ENCODE measurements around the gene KRTAP20-3.

KRTAP20-3 gene

DNA sequence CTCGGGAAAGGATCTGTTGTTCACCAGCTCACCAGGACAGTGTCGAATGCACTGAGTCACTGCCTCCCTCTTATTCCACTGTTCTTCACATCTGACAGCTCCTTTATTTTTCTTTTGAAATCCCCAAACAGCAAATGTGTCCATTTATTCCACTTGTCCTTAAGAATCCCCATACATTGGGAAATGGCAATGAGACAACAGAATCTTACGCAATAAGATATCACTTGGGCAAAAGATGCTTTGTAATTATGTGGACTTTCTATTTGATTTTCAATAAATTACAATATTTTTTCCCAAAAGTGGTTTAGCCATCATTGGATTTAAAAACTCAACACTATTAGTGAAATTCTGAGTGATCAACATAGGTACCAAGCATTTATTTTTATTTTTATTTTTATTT is 4.0 kb upstream of the KRTAP20-3 start:
- Histone ChIP-seq H3K9me3 (ENCODE audit: control insufficient read depth, low read length) (no peaks in the 10 kb centered on the region), H2AFZ (no peak overlapping the region), H3K36me3 (ENCODE audit: control insufficient read depth, insufficient read depth, low read length) (no peaks in the 10 kb centered on the region), H3K4me3 (ENCODE audit: low read depth, low read length) (no peak overlapping the region), H3K4me1 (no peaks in the 10 kb centered on the region), H3K79me2 (no peaks in the 10 kb centered on the region), H3K9ac (no peak overlapping the region), H3K27me3 (ENCODE audit: control insufficient read depth, insufficient read depth, low read length) (no peaks in the 10 kb centered on the region), H3K27ac (no peak overlapping the region), H3K4me2 (ENCODE audit: low read length) (no peak overlapping the region)
- no peak for TF ChIP-seq CTCF (IDR thresholded peaks at IDR 0.05)

GRCh38 chr21:30646904-30647414 is 4.3 kb downstream of the KRTAP20-3 start:
- Histone ChIP-seq H3K9ac (no peak overlapping the region), H3K4me1 (no peaks in the 10 kb centered on the region), H3K4me2 (ENCODE audit: low read length) (no peak overlapping the region), H3K27ac (no peak overlapping the region), H3K27me3 (ENCODE audit: control insufficient read depth, insufficient read depth, low read length) (no peaks in the 10 kb centered on the region), H3K4me3 (ENCODE audit: low read depth, low read length) (no peak overlapping the region), H2AFZ (no peak overlapping the region), H3K79me2 (no peaks in the 10 kb centered on the region), H3K36me3 (ENCODE audit: control insufficient read depth, insufficient read depth, low read length) (no peaks in the 10 kb centered on the region), H3K9me3 (ENCODE audit: control insufficient read depth, low read length) (no peaks in the 10 kb centered on the region)
- TF ChIP-seq CTCF (IDR thresholded peaks at IDR 0.05) = no peak

GRCh38 chr21:30652891-30653290 is 10.2 kb downstream of the KRTAP20-3 start:
- H2AFZ ChIP-seq = no peak overlapping the region
- no peaks in the 10 kb centered on the region for H3K36me3 ChIP-seq (ENCODE audit: control insufficient read depth, insufficient read depth, low read length)
- no peak for TF ChIP-seq CTCF (IDR thresholded peaks at IDR 0.05)
- no peaks in the 10 kb centered on the region for H3K79me2 ChIP-seq
- no peak overlapping the region for H3K9ac ChIP-seq
- no peak overlapping the region for H3K4me3 ChIP-seq (ENCODE audit: low read depth, low read length)
- no peaks in the 10 kb centered on the region for H3K27me3 ChIP-seq (ENCODE audit: control insufficient read depth, insufficient read depth, low read length)
- no peaks in the 10 kb centered on the region for H3K4me1 ChIP-seq
- no peaks in the 10 kb centered on the region for H3K9me3 ChIP-seq (ENCODE audit: control insufficient read depth, low read length)
- H3K4me2 ChIP-seq (ENCODE audit: low read length) = no peak overlapping the region
- no peak overlapping the region for H3K27ac ChIP-seq

DNA sequence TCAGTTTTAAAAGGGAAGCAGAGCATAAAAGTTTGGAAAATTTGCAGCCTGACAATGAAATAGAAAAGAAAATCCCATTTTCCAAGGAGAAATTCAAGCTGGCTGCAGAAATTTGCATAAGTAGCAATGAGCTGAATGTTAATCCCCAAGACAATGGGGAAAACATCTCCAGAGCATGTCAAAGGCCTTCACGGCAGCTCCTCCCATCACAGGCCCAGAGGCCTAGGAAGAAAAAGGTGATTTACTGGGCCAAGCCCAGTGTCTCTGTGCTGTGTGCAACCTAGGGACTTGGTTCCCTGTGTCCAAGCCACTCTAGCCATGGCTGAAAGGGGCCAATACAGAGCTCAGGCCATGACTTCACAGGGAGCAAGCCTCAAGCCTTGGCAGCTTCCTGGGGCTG is 26.1 kb downstream of the KRTAP20-3 start:
- H3K9ac ChIP-seq = no peak overlapping the region
- H3K4me2 ChIP-seq (ENCODE audit: low read length) = no peak overlapping the region
- no peak for TF ChIP-seq CTCF (IDR thresholded peaks at IDR 0.05)
- no peak overlapping the region for H2AFZ ChIP-seq
- H3K79me2 ChIP-seq = no peaks in the 10 kb centered on the region
- H3K4me3 ChIP-seq (ENCODE audit: low read depth, low read length) = no peak overlapping the region
- no peaks in the 10 kb centered on the region for H3K9me3 ChIP-seq (ENCODE audit: control insufficient read depth, low read length)
- no peak overlapping the region for H3K27ac ChIP-seq
- H3K4me1 ChIP-seq = no peaks in the 10 kb centered on the region
- H3K27me3 ChIP-seq (ENCODE audit: control insufficient read depth, insufficient read depth, low read length) = no peaks in the 10 kb centered on the region
- no peaks in the 10 kb centered on the region for H3K36me3 ChIP-seq (ENCODE audit: control insufficient read depth, insufficient read depth, low read length)

GRCh38 chr21:30672985-30673650 is 30.5 kb downstream of the KRTAP20-3 start:
- Histone ChIP-seq H3K27me3 (ENCODE audit: control insufficient read depth, insufficient read depth, low read length) (no peaks in the 10 kb centered on the region), H3K79me2 (no peaks in the 10 kb centered on the region), H3K9ac (no peak overlapping the region), H3K4me3 (ENCODE audit: low read depth, low read length) (no peak overlapping the region), H3K9me3 (ENCODE audit: control insufficient read depth, low read length) (no peaks in the 10 kb centered on the region), H3K27ac (no peak overlapping the region), H3K4me2 (ENCODE audit: low read length) (no peak overlapping the region), H2AFZ (no peak overlapping the region), H3K4me1 (no peaks in the 10 kb centered on the region), H3K36me3 (ENCODE audit: control insufficient read depth, insufficient read depth, low read length) (no peaks in the 10 kb centered on the region)
- TF ChIP-seq CTCF (IDR thresholded peaks at IDR 0.05) = no peak
